ENCODE results near the gene FAM50B. TPM values are rescaled to one million over a fixed set of nuclear protein-coding genes. Genes with fewer than 3 reads are reported as not detected.

The FAM50B gene
- total RNA-seq, 4 donors from 2014 or later = 4.4 to 19.6 (median 15.3) TPM

- DNase-seq = no peak
- no peak for TF ChIP-seq POLR2A (IDR thresholded peaks at IDR 0.05)
- TF ChIP-seq, protein P1, sequence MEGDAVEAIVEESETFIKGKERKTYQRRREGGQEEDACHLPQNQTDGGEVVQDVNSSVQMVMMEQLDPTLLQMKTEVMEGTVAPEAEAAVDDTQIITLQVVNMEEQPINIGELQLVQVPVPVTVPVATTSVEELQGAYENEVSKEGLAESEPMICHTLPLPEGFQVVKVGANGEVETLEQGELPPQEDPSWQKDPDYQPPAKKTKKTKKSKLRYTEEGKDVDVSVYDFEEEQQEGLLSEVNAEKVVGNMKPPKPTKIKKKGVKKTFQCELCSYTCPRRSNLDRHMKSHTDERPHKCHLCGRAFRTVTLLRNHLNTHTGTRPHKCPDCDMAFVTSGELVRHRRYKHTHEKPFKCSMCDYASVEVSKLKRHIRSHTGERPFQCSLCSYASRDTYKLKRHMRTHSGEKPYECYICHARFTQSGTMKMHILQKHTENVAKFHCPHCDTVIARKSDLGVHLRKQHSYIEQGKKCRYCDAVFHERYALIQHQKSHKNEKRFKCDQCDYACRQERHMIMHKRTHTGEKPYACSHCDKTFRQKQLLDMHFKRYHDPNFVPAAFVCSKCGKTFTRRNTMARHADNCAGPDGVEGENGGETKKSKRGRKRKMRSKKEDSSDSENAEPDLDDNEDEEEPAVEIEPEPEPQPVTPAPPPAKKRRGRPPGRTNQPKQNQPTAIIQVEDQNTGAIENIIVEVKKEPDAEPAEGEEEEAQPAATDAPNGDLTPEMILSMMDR (IDR thresholded peaks at IDR 0.05 in 4 of 5, conservative IDR thresholded peaks at IDR 0.05 in 1 of 5) = no peak
- intact Hi-C loops (cut with DNase I; ENCODE audit: low total_unique reads) = no loop called here
Observed at GRCh38 chr6:3878048-3878666, 29.0 kb downstream of the FAM50B start.

GRCh38 chr6:3879194-3879952, 30.2 kb downstream of the FAM50B start:
- Histone ChIP-seq H3K4me3 (no peak overlapping the region), H3K4me1 (peaks cover 3 to 19% of the 10 kb centered on the region in 2 donors), H3K36me3 (no peaks in the 10 kb centered on the region), H3K9me3 (no peaks in the 10 kb centered on the region), H3K27ac (no peak overlapping the region), H3K27me3 (no peaks in the 10 kb centered on the region)
- TF ChIP-seq, protein P1 (IDR thresholded peaks at IDR 0.05 in 4 of 5, conservative IDR thresholded peaks at IDR 0.05 in 1 of 5) = no peak
- no peak for TF ChIP-seq POLR2A (IDR thresholded peaks at IDR 0.05)
- intact Hi-C loops (cut with DNase I; ENCODE audit: low total_unique reads) = no loop called here
- in situ Hi-C loops (cut with MboI; ENCODE audit: low sequenced_read_pairs in 4 of 4) = no loop called here
- DNase-seq (no peak), ATAC-seq (no peak)

More at GRCh38 chr6:3878048-3878666, 29.0 kb downstream of the FAM50B start:
- Histone ChIP-seq H3K27ac (no peak overlapping the region), H3K36me3 (no peaks in the 10 kb centered on the region), H3K9me3 (no peaks in the 10 kb centered on the region), H3K4me1 (peaks cover 0 to 15% of the 10 kb centered on the region in 2 donors), H3K27me3 (no peaks in the 10 kb centered on the region), H3K4me3 (no peak overlapping the region)
- ATAC-seq = no peak
- in situ Hi-C loops (cut with MboI; ENCODE audit: low sequenced_read_pairs in 4 of 4) = no loop called here

GRCh38 chr6:3881711-3882421, 32.7 kb downstream of the FAM50B start:
- no peaks in the 10 kb centered on the region for H3K9me3 ChIP-seq
- H3K4me3 ChIP-seq = no peak overlapping the region
- in situ Hi-C loops (cut with MboI; ENCODE audit: low sequenced_read_pairs in 4 of 4) (loop anchor here in 1 of 4 donors (10.0 kb wide), 1 partner anchor 53 kb away; no protein-coding TSS in a partner anchor), intact Hi-C loops (cut with DNase I; ENCODE audit: low total_unique reads) (no loop called here)
- peaks cover 11 to 13% of the 10 kb centered on the region in 2 donors for H3K4me1 ChIP-seq
- no peak for TF ChIP-seq POLR2A (IDR thresholded peaks at IDR 0.05)
- TF ChIP-seq, protein P1 (IDR thresholded peaks at IDR 0.05 in 4 of 5, conservative IDR thresholded peaks at IDR 0.05 in 1 of 5) = no peak
- H3K36me3 ChIP-seq = no peaks in the 10 kb centered on the region
- no peak overlapping the region for H3K27ac ChIP-seq
- ATAC-seq = no peak
- DNase-seq = no peak
- no peaks in the 10 kb centered on the region for H3K27me3 ChIP-seq

DNA sequence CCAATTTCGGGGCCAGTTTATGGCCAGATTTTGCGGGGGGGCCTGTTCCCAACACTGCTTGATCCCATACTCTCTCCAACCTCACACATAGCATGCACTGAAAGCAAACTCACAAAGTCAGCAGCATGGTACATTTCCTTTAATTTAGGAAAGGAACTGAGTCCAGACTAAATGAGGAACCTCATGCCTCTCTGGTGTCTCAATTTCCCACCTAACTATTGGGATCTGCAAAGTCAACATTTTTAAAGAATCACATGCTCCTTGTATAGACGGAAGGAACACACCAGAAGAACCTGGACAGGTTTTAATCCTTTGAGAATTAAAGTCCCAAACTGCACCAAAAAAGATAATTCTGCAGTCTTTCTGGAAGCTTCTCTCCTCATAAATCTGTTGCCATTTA, 33.3 kb downstream of the FAM50B start:
- DNase-seq = no peak
- in situ Hi-C loops (cut with MboI; ENCODE audit: low sequenced_read_pairs in 4 of 4) = loop anchor here in 1 of 4 donors (10.0 kb wide), 1 partner anchor 52 kb away; no protein-coding TSS in a partner anchor
- Histone ChIP-seq H3K9me3 (no peaks in the 10 kb centered on the region), H3K36me3 (no peaks in the 10 kb centered on the region), H3K4me1 (peaks cover 13 to 17% of the 10 kb centered on the region in 2 donors), H3K4me3 (no peak overlapping the region), H3K27ac (peak overlapping the region in 1 of 4 donors; percentile 28), H3K27me3 (no peaks in the 10 kb centered on the region)
- ATAC-seq = no peak
- TF ChIP-seq, protein P1 (IDR thresholded peaks at IDR 0.05 in 4 of 5, conservative IDR thresholded peaks at IDR 0.05 in 1 of 5) = no peak
- no peak for TF ChIP-seq POLR2A (IDR thresholded peaks at IDR 0.05)
- intact Hi-C loops (cut with DNase I; ENCODE audit: low total_unique reads) = no loop called here

Measured in gastrocnemius medialis (tissue), 4 donors.